ENCODE results near the gene SERINC3.

- TF ChIP-seq EP300 (IDR thresholded peaks at IDR 0.05) (no peak), CTCF (IDR thresholded peaks at IDR 0.05) (no peak), POLR2AphosphoS5 (IDR thresholded peaks at IDR 0.05) (no peak)
Measured at GRCh38 chr20:44494681-44495080, 27.2 kb downstream of the SERINC3 start.

Measured in gastroesophageal sphincter (tissue), 3 donors.